Parathyroid adenoma (tissue), 2 donors: Measurements from ENCODE around the gene ITFG2.
A peak's percentile ranks its signal among the peaks of the same experiment; 100 is the strongest.

ENCODE experiments used
- H2AFZ ChIP-seq: fragments of 300-600 bp; sonication (generic); one replicate; pipeline ENCODE4 v1.7.0; 2017; ENCODE audit warnings: antibody characterized with exemption, mild to moderate bottlenecking
- H3K27ac ChIP-seq: fragments of 300-600 bp; sonication (generic); one replicate; pipeline ENCODE4 v1.7.0; 2017
- H3K27me3 ChIP-seq: fragments of 300-600 bp; sonication (generic); one replicate; pipeline ENCODE4 v1.7.0; 2017; ENCODE audit warnings: low read length; ENCODE audit not compliant: control insufficient read depth, insufficient read depth
- H3K36me3 ChIP-seq: fragments of 300-600 bp; sonication (generic); one replicate; pipeline ENCODE4 v1.7.0; 2017; ENCODE audit warnings: low read length; ENCODE audit not compliant: control insufficient read depth, insufficient read depth
- H3K4me1 ChIP-seq: fragments of 300-600 bp; sonication (generic); one replicate; pipeline ENCODE4 v1.7.0; 2017; ENCODE audit warnings: control low read depth
- H3K4me2 ChIP-seq: fragments of 300-600 bp; sonication (generic); one replicate; pipeline ENCODE4 v1.7.0; 2017; ENCODE audit warnings: low read length
- H3K4me3 ChIP-seq: fragments of 300-600 bp; sonication (generic); one replicate; pipeline ENCODE4 v1.7.0; 2017; ENCODE audit warnings: low read depth, low read length
- H3K79me2 ChIP-seq: fragments of 300-600 bp; sonication (generic); one replicate; pipeline ENCODE4 v1.7.0; 2017; ENCODE audit warnings: control low read depth
- H3K9ac ChIP-seq: fragments of 300-600 bp; sonication (generic); one replicate; pipeline ENCODE4 v1.7.0; 2017; ENCODE audit warnings: mild to moderate bottlenecking
- H3K9me3 ChIP-seq: fragments of 300-600 bp; sonication (generic); one replicate; pipeline ENCODE4 v1.7.0; 2017; ENCODE audit warnings: low read length; ENCODE audit not compliant: control insufficient read depth
- CTCF ChIP-seq: fragments of 300-600 bp; sonication (generic); IDR thresholded peaks from one replicate; pipeline ENCODE4 v1.7.0; 2017; ENCODE audit warnings: antibody characterized with exemption, mild to moderate bottlenecking
- donor health status: primary hyperparathyroidism.

The ITFG2 gene

GRCh38 chr12:2842948-2843347 is 30.5 kb downstream of the ITFG2 start:
- no peaks in the 10 kb centered on the region for H3K36me3 ChIP-seq
- H3K27ac ChIP-seq, result no peak overlapping the region

GRCh38 chr12:2844786-2845185 is 32.3 kb downstream of the ITFG2 start:
- no peaks in the 10 kb centered on the region for H3K36me3 ChIP-seq
- H3K79me2 ChIP-seq, result no peaks in the 10 kb centered on the region
- H3K4me2 ChIP-seq, result no peak overlapping the region
- no peak overlapping the region for H3K9ac ChIP-seq
- H3K4me1 ChIP-seq, result no peaks in the 10 kb centered on the region
- H3K27me3 ChIP-seq, result no peaks in the 10 kb centered on the region
- H3K9me3 ChIP-seq, result no peaks in the 10 kb centered on the region
- H3K27ac ChIP-seq, result no peak overlapping the region
- TF ChIP-seq CTCF, result no peak
- no peak overlapping the region for H3K4me3 ChIP-seq
- no peak overlapping the region for H2AFZ ChIP-seq

More at GRCh38 chr12:2842948-2843347, 30.5 kb downstream of the ITFG2 start:
- Histone ChIP-seq H3K4me3 (no peak overlapping the region), H3K4me1 (no peaks in the 10 kb centered on the region), H2AFZ (no peak overlapping the region), H3K9ac (no peak overlapping the region), H3K27me3 (no peaks in the 10 kb centered on the region), H3K4me2 (no peak overlapping the region), H3K9me3 (no peaks in the 10 kb centered on the region), H3K79me2 (no peaks in the 10 kb centered on the region)
- no peak for TF ChIP-seq CTCF

GRCh38 chr12:2845280-2845679 is 32.8 kb downstream of the ITFG2 start:
- Histone ChIP-seq H3K9me3 (no peaks in the 10 kb centered on the region), H3K27ac (no peak overlapping the region), H3K27me3 (no peaks in the 10 kb centered on the region), H3K9ac (no peak overlapping the region), H3K4me1 (no peaks in the 10 kb centered on the region), H3K79me2 (no peaks in the 10 kb centered on the region), H3K36me3 (no peaks in the 10 kb centered on the region), H3K4me2 (no peak overlapping the region), H3K4me3 (no peak overlapping the region), H2AFZ (no peak overlapping the region)
- TF ChIP-seq CTCF, result no peak

GRCh38 chr12:2851931-2852330 is 39.5 kb downstream of the ITFG2 start:
- no peak overlapping the region for H3K4me2 ChIP-seq
- H3K27me3 ChIP-seq, result no peaks in the 10 kb centered on the region
- no peaks in the 10 kb centered on the region for H3K9me3 ChIP-seq
- H3K79me2 ChIP-seq, result no peaks in the 10 kb centered on the region
- no peak overlapping the region for H3K9ac ChIP-seq
- H3K4me3 ChIP-seq, result no peak overlapping the region
- H3K27ac ChIP-seq, result no peak overlapping the region
- no peak overlapping the region for H2AFZ ChIP-seq
- TF ChIP-seq CTCF, result no peak
- no peaks in the 10 kb centered on the region for H3K36me3 ChIP-seq
- H3K4me1 ChIP-seq, result no peaks in the 10 kb centered on the region

- no peaks in the 10 kb centered on the region for H3K79me2 ChIP-seq
- no peak overlapping the region for H3K4me2 ChIP-seq
- H3K9ac ChIP-seq, result no peak overlapping the region
- peak overlapping the region; percentile 22 for H2AFZ ChIP-seq
- H3K4me1 ChIP-seq, result no peaks in the 10 kb centered on the region
- H3K4me3 ChIP-seq, result no peak overlapping the region
- no peaks in the 10 kb centered on the region for H3K36me3 ChIP-seq
- H3K27me3 ChIP-seq, result no peaks in the 10 kb centered on the region
- H3K9me3 ChIP-seq, result no peaks in the 10 kb centered on the region
- TF ChIP-seq CTCF, result peak; percentile 75
- no peak overlapping the region for H3K27ac ChIP-seq
Measured at GRCh38 chr12:2853626-2854025, 41.2 kb downstream of the ITFG2 start.
